Mesenchymal stem cell (in vitro differentiated cells and primary cell): ENCODE measurements around the gene PKHD1.

ENCODE experiments used
- DNase-seq: peaks from one replicate; pipeline ENCODE4 v3.0.0-alpha.2; 2013
- H2AFZ ChIP-seq: one replicate; pipeline ENCODE4 v1.6.1; 2013; ENCODE audit warnings: low read depth, mild to moderate bottlenecking, control low read depth, inconsistent platforms, low read length, moderate library complexity
- H2AK5ac ChIP-seq: 2 replicates; pipeline ENCODE4 v1.6.1; 2013; ENCODE audit warnings: low read length, moderate library complexity, mild to moderate bottlenecking, inconsistent platforms; ENCODE audit not compliant: severe bottlenecking
- H2BK120ac ChIP-seq: one replicate; pipeline ENCODE4 v1.6.1; 2013; ENCODE audit warnings: low read depth, mild to moderate bottlenecking, inconsistent platforms, low read length, moderate library complexity
- H2BK12ac ChIP-seq, 2 experiments: one replicate each; pipeline ENCODE4 v1.6.1; 2013; ENCODE audit warnings: inconsistent platforms in 2 of 2, low read length in 2 of 2, mild to moderate bottlenecking in 2 of 2, moderate library complexity in 2 of 2, control low read depth in 1 of 2
- H2BK15ac ChIP-seq: one replicate; pipeline ENCODE4 v1.6.1; 2013; ENCODE audit warnings: mild to moderate bottlenecking, low read depth, inconsistent platforms; ENCODE audit not compliant: poor library complexity, severe bottlenecking
- H2BK5ac ChIP-seq: 2 replicates; pipeline ENCODE4 v1.6.1; 2013; ENCODE audit warnings: low read depth, mild to moderate bottlenecking, low read length, control low read depth, inconsistent platforms; ENCODE audit not compliant: poor library complexity, severe bottlenecking
- H3K14ac ChIP-seq, 2 experiments: one replicate each; pipeline ENCODE4 v1.6.1; 2013; ENCODE audit warnings: inconsistent platforms in 2 of 2, low read length in 2 of 2, control low read depth in 1 of 2, mild to moderate bottlenecking in 1 of 2, moderate library complexity in 1 of 2
- H3K18ac ChIP-seq, 2 experiments: one replicate each; pipeline ENCODE4 v1.6.1; 2013; ENCODE audit warnings: inconsistent platforms in 2 of 2, low read length in 2 of 2, control low read depth in 1 of 2, low read depth in 1 of 2, mild to moderate bottlenecking in 1 of 2
- H3K23ac ChIP-seq, 2 experiments: one replicate each; pipeline ENCODE4 v1.6.1; 2013; ENCODE audit warnings: inconsistent platforms in 2 of 2, low read length in 2 of 2, mild to moderate bottlenecking in 2 of 2, moderate library complexity in 2 of 2, control low read depth in 1 of 2
- H3K27ac ChIP-seq: 2 replicates; pipeline ENCODE4 v1.5.1; 2013; ENCODE audit warnings: mild to moderate bottlenecking, moderate library complexity, low read length, control low read depth, inconsistent platforms; ENCODE audit not compliant: poor library complexity, severe bottlenecking
- H3K27me3 ChIP-seq, 2 experiments: 2 replicates each; pipeline versions ENCODE4 v1.6.1 to v1.7.0; 2013; ENCODE audit warnings: low read length in 2 of 2, mild to moderate bottlenecking in 2 of 2, moderate library complexity in 2 of 2, control low read depth in 1 of 2, inconsistent platforms in 1 of 2; ENCODE audit not compliant: control insufficient read depth in 1 of 2, insufficient read depth in 1 of 2
- H3K36me3 ChIP-seq, 2 experiments: 2 replicates each; pipeline versions ENCODE4 v1.6.1 to v1.7.0; 2013; ENCODE audit warnings: low read length in 2 of 2, control low read depth in 1 of 2, inconsistent platforms in 1 of 2, low read depth in 1 of 2, mild to moderate bottlenecking in 1 of 2; ENCODE audit not compliant: insufficient read depth in 2 of 2, control insufficient read depth in 1 of 2
- H3K4ac ChIP-seq, 2 experiments: one replicate each; pipeline ENCODE4 v1.6.1; 2013; ENCODE audit warnings: inconsistent platforms in 2 of 2, low read length in 2 of 2, mild to moderate bottlenecking in 2 of 2, moderate library complexity in 2 of 2, control low read depth in 1 of 2, low read depth in 1 of 2
- H3K4me1 ChIP-seq: 2 replicates; pipeline ENCODE4 v1.6.1; 2013; ENCODE audit warnings: low read depth, low read length, control low read depth; ENCODE audit not compliant: control insufficient read depth, insufficient read depth
- H3K4me2 ChIP-seq: 2 replicates; pipeline ENCODE4 v1.6.1; 2013; ENCODE audit warnings: low read length, mild to moderate bottlenecking, inconsistent platforms; ENCODE audit not compliant: poor library complexity, severe bottlenecking
- H3K4me3 ChIP-seq, 2 experiments: 2 replicates each; pipeline versions ENCODE4 v1.5.1 to v1.7.0; 2013; ENCODE audit warnings: low read length in 2 of 2, mild to moderate bottlenecking in 2 of 2, control low read depth in 1 of 2, low read depth in 1 of 2; ENCODE audit not compliant: insufficient read depth in 1 of 2
- H3K79me1 ChIP-seq: replicated peaks from 2 replicates; pipeline ENCODE4 v1.6.1; 2013; ENCODE audit warnings: mild to moderate bottlenecking, control low read depth, low read length, inconsistent platforms; ENCODE audit not compliant: poor library complexity, severe bottlenecking
- H3K9ac ChIP-seq: 2 replicates; pipeline ENCODE4 v1.7.0; 2013; ENCODE audit warnings: mild to moderate bottlenecking, low read length, moderate library complexity
- H3K9me3 ChIP-seq: 2 replicates; pipeline ENCODE4 v1.7.0; 2013; ENCODE audit warnings: mild to moderate bottlenecking, low read length; ENCODE audit not compliant: control insufficient read depth
- H4K8ac ChIP-seq: one replicate; pipeline ENCODE4 v1.6.1; 2013; ENCODE audit warnings: inconsistent platforms, mild to moderate bottlenecking, low read length, moderate library complexity
- H4K91ac ChIP-seq: one replicate; pipeline ENCODE4 v1.6.1; 2013; ENCODE audit warnings: mild to moderate bottlenecking, low read length, inconsistent platforms
- WGBS: methylation state at CpG from one replicate; pipeline ENCODE4 v1.1.7; 2013; ENCODE audit warnings: mixed read lengths; 5-methylcytosine and 5-hydroxymethylcytosine counted together

PKHD1 gene

DNA sequence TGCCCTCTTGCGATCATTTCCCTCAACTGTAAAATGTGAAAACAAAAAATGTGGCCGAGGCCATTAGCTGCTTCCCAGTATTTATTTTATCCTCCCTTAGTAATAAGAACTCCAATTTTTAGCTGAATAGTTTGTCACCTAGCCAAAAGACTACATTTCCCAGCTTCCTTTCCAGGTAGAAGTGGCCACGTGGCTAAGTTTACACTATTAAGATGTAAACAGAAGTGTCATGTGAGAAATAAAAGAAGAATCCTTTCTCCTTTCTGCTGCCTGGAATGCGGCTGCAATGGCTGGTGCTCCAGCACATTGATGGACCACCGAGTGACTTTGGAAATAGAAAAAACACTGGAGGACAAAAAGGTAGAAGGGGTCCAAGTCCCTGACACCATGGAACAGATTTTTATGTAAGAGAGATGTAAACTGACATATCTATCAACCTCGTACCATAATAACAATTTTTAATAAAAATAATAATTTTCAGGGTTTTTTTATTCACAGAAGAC, 268.8 kb downstream of the PKHD1 start:
- Histone ChIP-seq H3K4me3 (no peak overlapping the region), H2AFZ (no peak overlapping the region), H3K9ac (no peak overlapping the region), H3K14ac (no peak overlapping the region), H3K79me1 (no peaks in the 10 kb centered on the region), H4K91ac (no peak overlapping the region), H3K27ac (no peak overlapping the region), H2BK15ac (no peak overlapping the region), H3K4me2 (no peak overlapping the region), H4K8ac (no peak overlapping the region), H2BK12ac (no peak overlapping the region), H3K9me3 (no peaks in the 10 kb centered on the region), H2AK5ac (no peak overlapping the region), H3K18ac (no peak overlapping the region), H3K27me3 (no peaks in the 10 kb centered on the region), H3K4me1 (no peaks in the 10 kb centered on the region), H2BK120ac (no peak overlapping the region), H3K36me3 (no peaks in the 10 kb centered on the region), H3K4ac (no peak overlapping the region), H3K23ac (no peak overlapping the region), H2BK5ac (no peak overlapping the region)
- no peak for DNase-seq
- 50% methylated on average over 5 of the region's 6 CpGs for WGBS

DNA sequence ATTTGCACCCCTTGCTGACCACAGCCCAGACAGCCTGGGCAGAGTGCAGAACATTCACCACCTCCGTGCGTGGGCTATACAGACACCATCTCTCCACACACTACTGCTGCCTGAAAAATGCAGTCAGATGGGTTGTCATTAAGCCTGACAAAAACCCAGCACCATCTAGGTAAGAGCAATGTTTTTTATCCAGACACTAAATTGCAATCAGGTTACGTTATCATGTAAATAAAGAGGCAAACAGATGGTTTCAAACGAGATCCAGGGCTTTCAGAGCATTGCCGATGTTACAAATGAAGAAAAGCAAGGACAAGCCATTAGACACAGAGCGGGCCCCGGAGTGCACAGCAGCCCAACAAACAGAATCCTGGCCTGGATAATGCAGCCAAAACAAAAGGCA, 269.6 kb downstream of the PKHD1 start:
- Histone ChIP-seq H2AK5ac (no peak overlapping the region), H3K9me3 (no peaks in the 10 kb centered on the region), H3K14ac (no peak overlapping the region), H2BK5ac (no peak overlapping the region), H3K79me1 (no peaks in the 10 kb centered on the region), H3K27ac (no peak overlapping the region), H3K36me3 (no peaks in the 10 kb centered on the region), H4K91ac (no peak overlapping the region), H3K4me2 (no peak overlapping the region), H2AFZ (no peak overlapping the region), H3K18ac (no peak overlapping the region), H3K4me1 (no peaks in the 10 kb centered on the region), H2BK12ac (no peak overlapping the region), H2BK15ac (no peak overlapping the region), H3K4ac (no peak overlapping the region), H3K9ac (no peak overlapping the region), H2BK120ac (no peak overlapping the region), H3K23ac (no peak overlapping the region), H4K8ac (no peak overlapping the region), H3K27me3 (no peaks in the 10 kb centered on the region), H3K4me3 (no peak overlapping the region)
- 54% methylated on average over 7 of the region's 7 CpGs for WGBS
- no peak for DNase-seq

DNA sequence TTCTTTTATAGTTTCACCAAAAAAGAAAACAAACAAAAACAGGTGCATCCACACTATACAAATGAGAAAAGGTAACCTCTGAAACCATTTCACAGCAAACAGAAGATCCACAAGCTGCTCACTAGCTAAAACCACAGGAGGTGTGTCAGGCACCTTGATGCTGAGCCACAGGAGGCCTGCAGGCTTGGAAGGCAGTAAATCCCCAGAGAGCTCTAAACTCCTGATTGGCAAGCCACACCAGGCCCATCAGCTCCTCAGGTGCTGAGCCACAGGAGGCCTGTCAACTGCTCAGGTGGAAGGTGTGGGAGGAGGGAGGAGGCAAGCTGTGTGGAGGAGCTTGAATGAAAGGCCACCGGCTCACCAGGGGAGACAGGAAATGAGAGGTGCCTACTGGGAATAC, 273.0 kb downstream of the PKHD1 start:
- Histone ChIP-seq H4K8ac (no peak overlapping the region), H3K18ac (no peak overlapping the region), H3K27me3 (no peaks in the 10 kb centered on the region), H3K4ac (no peak overlapping the region), H3K4me2 (no peak overlapping the region), H3K36me3 (no peaks in the 10 kb centered on the region), H2AFZ (no peak overlapping the region), H2BK120ac (no peak overlapping the region), H2BK5ac (no peak overlapping the region), H2BK12ac (no peak overlapping the region), H3K14ac (no peak overlapping the region), H2BK15ac (no peak overlapping the region), H3K23ac (no peak overlapping the region), H3K79me1 (no peaks in the 10 kb centered on the region), H3K9me3 (peaks cover 8% of the 10 kb centered on the region), H3K27ac (no peak overlapping the region), H3K4me1 (no peaks in the 10 kb centered on the region), H4K91ac (no peak overlapping the region), H3K9ac (no peak overlapping the region), H2AK5ac (no peak overlapping the region), H3K4me3 (no peak overlapping the region)
- WGBS: no CpG with 5 or more reads among the region's 1 CpG
- DNase-seq: no peak

DNA sequence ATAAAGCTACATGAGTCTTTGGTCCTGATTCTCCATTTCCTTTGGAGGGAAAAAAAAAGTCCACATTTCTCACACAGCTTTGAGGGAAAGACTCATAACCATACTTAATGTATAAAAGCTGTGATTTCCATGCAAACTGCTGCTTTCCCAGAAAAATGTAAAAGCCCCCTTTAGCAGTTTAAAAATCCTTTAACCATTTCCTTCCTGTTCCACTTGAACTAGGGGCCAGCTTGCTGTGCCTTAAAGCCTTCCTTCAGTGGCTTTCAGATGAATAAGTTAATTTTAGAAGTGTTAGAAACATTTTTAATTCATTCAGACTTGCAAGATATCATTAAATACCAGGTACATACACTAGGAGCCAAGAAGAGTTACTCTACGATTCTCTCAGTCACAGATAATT, 273.5 kb downstream of the PKHD1 start:
- no peak overlapping the region for H3K23ac ChIP-seq
- H3K18ac ChIP-seq: no peak overlapping the region
- H2BK120ac ChIP-seq: no peak overlapping the region
- no peak for DNase-seq
- no peak overlapping the region for H3K14ac ChIP-seq
- H4K91ac ChIP-seq: no peak overlapping the region
- H3K79me1 ChIP-seq: no peaks in the 10 kb centered on the region
- H3K9me3 ChIP-seq: peaks cover 8% of the 10 kb centered on the region
- no peak overlapping the region for H2BK15ac ChIP-seq
- WGBS: 54% methylated on average over 1 of the region's 1 CpG
- H2AFZ ChIP-seq: no peak overlapping the region
- H3K27me3 ChIP-seq: no peaks in the 10 kb centered on the region
- H3K4me2 ChIP-seq: no peak overlapping the region
- no peak overlapping the region for H4K8ac ChIP-seq
- no peak overlapping the region for H3K4ac ChIP-seq
- no peak overlapping the region for H2BK5ac ChIP-seq
- no peaks in the 10 kb centered on the region for H3K36me3 ChIP-seq
- no peaks in the 10 kb centered on the region for H3K4me1 ChIP-seq
- H3K27ac ChIP-seq: no peak overlapping the region
- no peak overlapping the region for H2AK5ac ChIP-seq
- no peak overlapping the region for H3K9ac ChIP-seq
- H2BK12ac ChIP-seq: no peak overlapping the region
- H3K4me3 ChIP-seq: no peak overlapping the region
